Mesenchymal stem cell (in vitro differentiated cells and primary cell): ENCODE measurements around the gene OTULIN.

ENCODE experiments used
- DNase-seq: peaks from one replicate; pipeline ENCODE4 v3.0.0-alpha.2; 2013
- H2AFZ ChIP-seq: one replicate; pipeline ENCODE4 v1.6.1; 2013; ENCODE audit warnings: low read depth, mild to moderate bottlenecking, control low read depth, inconsistent platforms, low read length, moderate library complexity
- H2AK5ac ChIP-seq: 2 replicates; pipeline ENCODE4 v1.6.1; 2013; ENCODE audit warnings: low read length, moderate library complexity, mild to moderate bottlenecking, inconsistent platforms; ENCODE audit not compliant: severe bottlenecking
- H2BK120ac ChIP-seq: one replicate; pipeline ENCODE4 v1.6.1; 2013; ENCODE audit warnings: low read depth, mild to moderate bottlenecking, inconsistent platforms, low read length, moderate library complexity
- H2BK12ac ChIP-seq, 2 experiments: one replicate each; pipeline ENCODE4 v1.6.1; 2013; ENCODE audit warnings: inconsistent platforms in 2 of 2, low read length in 2 of 2, mild to moderate bottlenecking in 2 of 2, moderate library complexity in 2 of 2, control low read depth in 1 of 2
- H2BK15ac ChIP-seq: one replicate; pipeline ENCODE4 v1.6.1; 2013; ENCODE audit warnings: mild to moderate bottlenecking, low read depth, inconsistent platforms; ENCODE audit not compliant: poor library complexity, severe bottlenecking
- H2BK5ac ChIP-seq: 2 replicates; pipeline ENCODE4 v1.6.1; 2013; ENCODE audit warnings: low read depth, mild to moderate bottlenecking, low read length, control low read depth, inconsistent platforms; ENCODE audit not compliant: poor library complexity, severe bottlenecking
- H3K14ac ChIP-seq, 2 experiments: one replicate each; pipeline ENCODE4 v1.6.1; 2013; ENCODE audit warnings: inconsistent platforms in 2 of 2, low read length in 2 of 2, control low read depth in 1 of 2, mild to moderate bottlenecking in 1 of 2, moderate library complexity in 1 of 2
- H3K18ac ChIP-seq, 2 experiments: one replicate each; pipeline ENCODE4 v1.6.1; 2013; ENCODE audit warnings: inconsistent platforms in 2 of 2, low read length in 2 of 2, control low read depth in 1 of 2, low read depth in 1 of 2, mild to moderate bottlenecking in 1 of 2
- H3K23ac ChIP-seq, 2 experiments: one replicate each; pipeline ENCODE4 v1.6.1; 2013; ENCODE audit warnings: inconsistent platforms in 2 of 2, low read length in 2 of 2, mild to moderate bottlenecking in 2 of 2, moderate library complexity in 2 of 2, control low read depth in 1 of 2
- H3K27ac ChIP-seq: 2 replicates; pipeline ENCODE4 v1.5.1; 2013; ENCODE audit warnings: mild to moderate bottlenecking, moderate library complexity, low read length, control low read depth, inconsistent platforms; ENCODE audit not compliant: poor library complexity, severe bottlenecking
- H3K27me3 ChIP-seq, 2 experiments: 2 replicates each; pipeline versions ENCODE4 v1.6.1 to v1.7.0; 2013; ENCODE audit warnings: low read length in 2 of 2, mild to moderate bottlenecking in 2 of 2, moderate library complexity in 2 of 2, control low read depth in 1 of 2, inconsistent platforms in 1 of 2; ENCODE audit not compliant: control insufficient read depth in 1 of 2, insufficient read depth in 1 of 2
- H3K36me3 ChIP-seq, 2 experiments: 2 replicates each; pipeline versions ENCODE4 v1.6.1 to v1.7.0; 2013; ENCODE audit warnings: low read length in 2 of 2, control low read depth in 1 of 2, inconsistent platforms in 1 of 2, low read depth in 1 of 2, mild to moderate bottlenecking in 1 of 2; ENCODE audit not compliant: insufficient read depth in 2 of 2, control insufficient read depth in 1 of 2
- H3K4ac ChIP-seq, 2 experiments: one replicate each; pipeline ENCODE4 v1.6.1; 2013; ENCODE audit warnings: inconsistent platforms in 2 of 2, low read length in 2 of 2, mild to moderate bottlenecking in 2 of 2, moderate library complexity in 2 of 2, control low read depth in 1 of 2, low read depth in 1 of 2
- H3K4me1 ChIP-seq: 2 replicates; pipeline ENCODE4 v1.6.1; 2013; ENCODE audit warnings: low read depth, low read length, control low read depth; ENCODE audit not compliant: control insufficient read depth, insufficient read depth
- H3K4me2 ChIP-seq: 2 replicates; pipeline ENCODE4 v1.6.1; 2013; ENCODE audit warnings: low read length, mild to moderate bottlenecking, inconsistent platforms; ENCODE audit not compliant: poor library complexity, severe bottlenecking
- H3K4me3 ChIP-seq, 2 experiments: 2 replicates each; pipeline versions ENCODE4 v1.5.1 to v1.7.0; 2013; ENCODE audit warnings: low read length in 2 of 2, mild to moderate bottlenecking in 2 of 2, control low read depth in 1 of 2, low read depth in 1 of 2; ENCODE audit not compliant: insufficient read depth in 1 of 2
- H3K79me1 ChIP-seq: replicated peaks from 2 replicates; pipeline ENCODE4 v1.6.1; 2013; ENCODE audit warnings: mild to moderate bottlenecking, control low read depth, low read length, inconsistent platforms; ENCODE audit not compliant: poor library complexity, severe bottlenecking
- H3K9ac ChIP-seq: 2 replicates; pipeline ENCODE4 v1.7.0; 2013; ENCODE audit warnings: mild to moderate bottlenecking, low read length, moderate library complexity
- H3K9me3 ChIP-seq: 2 replicates; pipeline ENCODE4 v1.7.0; 2013; ENCODE audit warnings: mild to moderate bottlenecking, low read length; ENCODE audit not compliant: control insufficient read depth
- H4K8ac ChIP-seq: one replicate; pipeline ENCODE4 v1.6.1; 2013; ENCODE audit warnings: inconsistent platforms, mild to moderate bottlenecking, low read length, moderate library complexity
- H4K91ac ChIP-seq: one replicate; pipeline ENCODE4 v1.6.1; 2013; ENCODE audit warnings: mild to moderate bottlenecking, low read length, inconsistent platforms
- WGBS: methylation state at CpG from one replicate; pipeline ENCODE4 v1.1.7; 2013; ENCODE audit warnings: mixed read lengths; 5-methylcytosine and 5-hydroxymethylcytosine counted together

OTULIN gene

GRCh38 chr5:14723701-14724132 is 59.2 kb downstream of the OTULIN start:
- Histone ChIP-seq H3K79me1 (no peaks in the 10 kb centered on the region), H2AK5ac (no peak overlapping the region), H2BK120ac (no peak overlapping the region), H2BK5ac (no peak overlapping the region), H4K8ac (no peak overlapping the region), H3K27me3 (no peaks in the 10 kb centered on the region), H3K36me3 (peaks cover 0 to 21% of the 10 kb centered on the region in 2 experiments), H3K4me1 (peaks cover 12% of the 10 kb centered on the region), H4K91ac (no peak overlapping the region), H3K27ac (no peak overlapping the region), H3K23ac (no peak overlapping the region), H3K18ac (no peak overlapping the region), H2BK12ac (no peak overlapping the region), H3K4me3 (no peak overlapping the region), H2BK15ac (no peak overlapping the region), H3K9ac (no peak overlapping the region), H3K9me3 (no peaks in the 10 kb centered on the region), H3K14ac (no peak overlapping the region), H2AFZ (no peak overlapping the region), H3K4ac (no peak overlapping the region), H3K4me2 (no peak overlapping the region)
- DNase-seq, result no peak
- WGBS, result 72% methylated on average over 4 of the region's 4 CpGs

DNA sequence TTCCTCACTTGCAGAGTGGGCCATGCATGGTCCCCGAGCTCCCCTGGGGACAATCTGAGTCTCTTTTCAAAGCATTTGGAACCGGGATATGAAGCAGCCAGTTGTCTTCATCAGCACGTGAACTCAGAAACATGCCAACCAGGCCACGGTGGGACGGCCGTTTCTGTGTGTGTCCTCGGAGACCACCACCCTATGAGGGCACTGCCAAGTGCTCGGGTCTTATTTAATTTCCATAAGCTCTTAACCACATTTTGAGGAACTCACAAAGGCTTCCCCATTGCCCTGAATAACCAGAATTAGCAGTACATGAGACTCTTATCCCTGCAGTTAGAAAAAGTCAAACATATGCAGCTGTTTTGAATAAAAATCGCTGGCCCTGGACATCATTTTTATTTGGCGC is 60.1 kb downstream of the OTULIN start:
- Histone ChIP-seq H3K4me1 (peaks cover 12% of the 10 kb centered on the region), H3K23ac (no peak overlapping the region), H2BK15ac (no peak overlapping the region), H4K91ac (no peak overlapping the region), H2BK12ac (no peak overlapping the region), H3K36me3 (peaks cover 0 to 21% of the 10 kb centered on the region in 2 experiments), H2AK5ac (no peak overlapping the region), H4K8ac (no peak overlapping the region), H2BK120ac (no peak overlapping the region), H3K27me3 (no peaks in the 10 kb centered on the region), H3K79me1 (no peaks in the 10 kb centered on the region), H3K4ac (no peak overlapping the region), H2BK5ac (no peak overlapping the region), H3K14ac (no peak overlapping the region), H2AFZ (no peak overlapping the region), H3K9me3 (no peaks in the 10 kb centered on the region), H3K4me2 (no peak overlapping the region), H3K18ac (no peak overlapping the region), H3K4me3 (no peak overlapping the region), H3K27ac (no peak overlapping the region), H3K9ac (no peak overlapping the region)
- WGBS, result 94% methylated on average over 10 of the region's 10 CpGs
- no peak for DNase-seq

DNA sequence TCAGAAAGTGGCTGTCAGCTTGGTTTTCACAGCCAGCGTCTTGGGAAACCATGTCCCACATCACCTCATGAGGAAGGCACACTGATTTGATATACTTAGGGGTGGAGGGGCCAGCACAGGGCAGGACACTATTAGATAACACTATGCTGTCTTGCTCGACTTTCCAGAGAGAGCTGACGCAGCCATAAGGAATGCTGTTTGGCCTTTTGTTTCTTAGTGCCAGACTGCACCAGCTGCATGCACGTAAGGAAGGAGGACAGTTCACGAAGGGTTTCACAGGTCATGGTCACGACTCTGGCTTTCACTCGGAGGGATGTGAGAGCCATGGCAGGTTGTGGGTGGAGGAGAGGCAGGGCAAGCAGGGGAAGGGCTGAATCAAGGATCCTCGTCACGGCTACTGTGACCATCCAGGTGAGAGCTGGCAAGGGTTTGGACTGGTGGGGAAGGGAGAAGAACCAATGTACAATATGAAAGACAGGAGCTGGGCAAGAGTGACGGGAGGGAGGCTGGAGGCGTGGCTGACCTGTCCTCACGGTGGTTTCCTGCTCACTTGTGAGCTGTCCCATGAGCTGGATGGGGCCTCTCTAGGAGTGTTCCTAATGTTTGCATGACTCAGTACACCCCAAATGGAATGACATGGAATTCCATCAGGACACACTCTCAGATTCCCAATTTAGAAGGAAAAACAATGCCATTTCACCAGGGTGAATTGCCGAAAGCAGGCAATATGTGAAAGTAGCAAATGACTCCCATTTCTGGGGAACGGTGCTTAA is 61.7 kb downstream of the OTULIN start:
- peak overlapping the region in 1 of 2 experiments; percentile 21 for H3K14ac ChIP-seq
- no peak overlapping the region for H2BK15ac ChIP-seq
- peak overlapping the region in 1 of 2 experiments; percentile 47 for H2BK12ac ChIP-seq
- H3K27ac ChIP-seq, result no peak overlapping the region
- H3K27me3 ChIP-seq, result no peaks in the 10 kb centered on the region
- WGBS, result 49% methylated on average over 14 of the region's 14 CpGs
- H2AFZ ChIP-seq, result no peak overlapping the region
- H3K36me3 ChIP-seq, result peaks cover 4 to 22% of the 10 kb centered on the region in 2 experiments
- H2BK5ac ChIP-seq, result no peak overlapping the region
- H2BK120ac ChIP-seq, result no peak overlapping the region
- H3K18ac ChIP-seq, result peak overlapping the region in 1 of 2 experiments; percentile 3
- peaks cover 9% of the 10 kb centered on the region for H3K4me1 ChIP-seq
- DNase-seq, result peak; percentile 78
- H3K4me2 ChIP-seq, result no peak overlapping the region
- peak overlapping the region; percentile 31 for H2AK5ac ChIP-seq
- no peaks in the 10 kb centered on the region for H3K79me1 ChIP-seq
- peak overlapping the region; percentile 13 for H3K9ac ChIP-seq
- H3K9me3 ChIP-seq, result no peaks in the 10 kb centered on the region
- H4K91ac ChIP-seq, result peak overlapping the region; percentile 70
- H3K4ac ChIP-seq, result no peak overlapping the region
- peak overlapping the region; percentile 45 for H4K8ac ChIP-seq
- no peak overlapping the region for H3K4me3 ChIP-seq
- no peak overlapping the region for H3K23ac ChIP-seq

DNA sequence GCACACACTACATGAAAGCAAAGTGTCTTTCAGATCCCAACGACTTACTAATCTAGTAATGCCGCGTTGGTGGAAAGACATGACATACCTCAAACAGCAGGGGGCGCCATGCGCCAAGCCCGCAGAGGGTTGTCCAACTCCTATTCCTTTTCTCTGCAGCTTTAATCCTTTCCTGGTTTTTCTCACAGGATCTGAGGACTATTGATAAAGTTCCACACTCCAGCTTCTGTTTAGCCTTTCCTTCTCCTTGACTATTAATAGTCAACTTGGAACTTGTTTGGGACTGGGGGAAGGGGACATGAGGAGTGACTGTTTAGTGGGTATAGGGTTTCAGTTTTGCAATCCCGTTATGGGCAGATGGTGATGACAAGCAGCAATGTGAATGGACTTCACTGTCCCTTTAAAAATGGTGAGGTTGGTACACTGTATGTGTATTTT is 62.9 kb downstream of the OTULIN start:
- no peaks in the 10 kb centered on the region for H3K79me1 ChIP-seq
- peaks cover 9% of the 10 kb centered on the region for H3K4me1 ChIP-seq
- H3K4me3 ChIP-seq, result no peak overlapping the region
- no peak overlapping the region for H3K4me2 ChIP-seq
- no peak overlapping the region for H2BK12ac ChIP-seq
- no peak overlapping the region for H2BK120ac ChIP-seq
- no peak overlapping the region for H2AK5ac ChIP-seq
- no peak overlapping the region for H3K18ac ChIP-seq
- 11% methylated on average over 7 of the region's 7 CpGs for WGBS
- DNase-seq, result peak; percentile 80
- no peaks in the 10 kb centered on the region for H3K27me3 ChIP-seq
- H3K4ac ChIP-seq, result no peak overlapping the region
- no peak overlapping the region for H4K8ac ChIP-seq
- no peak overlapping the region for H4K91ac ChIP-seq
- no peak overlapping the region for H3K9ac ChIP-seq
- H3K27ac ChIP-seq, result no peak overlapping the region
- no peak overlapping the region for H2AFZ ChIP-seq
- H2BK5ac ChIP-seq, result no peak overlapping the region
- peaks cover 4 to 31% of the 10 kb centered on the region in 2 experiments for H3K36me3 ChIP-seq
- no peak overlapping the region for H3K23ac ChIP-seq
- no peak overlapping the region for H2BK15ac ChIP-seq
- no peaks in the 10 kb centered on the region for H3K9me3 ChIP-seq
- no peak overlapping the region for H3K14ac ChIP-seq
